ENCODE measurements around the gene ACTL7B. TPM values are rescaled to one million over a fixed set of nuclear protein-coding genes. Genes with fewer than 3 reads are reported as not detected.
"Not testable (repeated sequence)": the region's sequence is repeated elsewhere in the genome, so short reads cannot be mapped to it uniquely, and the experiment has no call there.

The ACTL7B gene
- total and polyA plus RNA-seq, 2 donors (not counting 1 experiment from before 2014, with no cell fraction given): not detected

GRCh38 chr9:108852079-108852478 is 3.7 kb downstream of the ACTL7B start:
- no peaks in the 10 kb centered on the region for H3K27me3 ChIP-seq (ENCODE audit: control insufficient read depth, insufficient read depth, low read length)
- no peak overlapping the region for H3K27ac ChIP-seq (ENCODE audit: insufficient read depth, low read length)
- no peak overlapping the region for H3K9ac ChIP-seq (ENCODE audit: insufficient read depth, low read length)
- no peak overlapping the region for H3K4me2 ChIP-seq (ENCODE audit: extremely low read depth, insufficient read depth, low read length)
- H3K9me3 ChIP-seq (ENCODE audit: control insufficient read depth, insufficient read depth, low read depth, low read length): no peaks in the 10 kb centered on the region
- no peaks in the 10 kb centered on the region for H3K79me2 ChIP-seq (ENCODE audit: control insufficient read depth, insufficient read depth, low read length)
- H3K4me1 ChIP-seq (ENCODE audit: control insufficient read depth, extremely low read depth, insufficient read depth, low read length): no peaks in the 10 kb centered on the region
- no peaks in the 10 kb centered on the region for H4K20me1 ChIP-seq (ENCODE audit: control insufficient read depth, extremely low read depth, insufficient read depth, low read length)
- no peak overlapping the region for H3K4me3 ChIP-seq (replicated peaks in 1 of 4; ENCODE audit: control extremely low read depth in 1 of 4, insufficient read depth in 1 of 4, low read depth in 3 of 4, low read length in 4 of 4)
- DNase-seq (ENCODE audit: low read depth in 2 of 2): no peak
- H2AFZ ChIP-seq (ENCODE audit: low read length): no peak overlapping the region
- no peaks in the 10 kb centered on the region for H3K36me3 ChIP-seq (ENCODE audit: control insufficient read depth, insufficient read depth, low read length)
- TF ChIP-seq CTCF (conservative IDR thresholded peaks at IDR 0.05 in 1 of 2, IDR thresholded peaks at IDR 0.05 in 1 of 2; ENCODE audit: low read depth in 1 of 2, low read length in 2 of 2) (no peak), EZH2 (IDR thresholded peaks at IDR 0.05; ENCODE audit: low read length, missing control alignments) (no peak)

DNA sequence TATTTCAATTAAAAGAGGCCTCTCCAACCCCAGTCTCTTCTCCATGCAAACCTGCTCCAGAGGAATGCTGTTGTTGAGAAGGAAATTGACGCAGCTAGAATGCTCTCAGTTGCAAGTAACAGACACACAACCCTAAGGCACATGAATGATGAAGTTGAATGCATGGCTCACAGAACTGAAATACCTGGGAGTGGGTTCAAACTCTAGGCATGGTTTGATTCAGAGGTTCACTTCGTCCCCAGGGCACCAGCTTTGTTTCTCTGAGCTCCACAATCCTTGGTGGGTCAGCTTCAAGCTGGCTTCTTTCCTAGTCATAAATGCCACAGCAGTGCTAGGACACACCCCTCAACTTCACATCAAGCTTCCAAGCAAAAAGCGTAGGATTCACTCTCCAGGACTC is 4.6 kb downstream of the ACTL7B start:
- no peak overlapping the region for H3K4me3 ChIP-seq (replicated peaks in 1 of 4; ENCODE audit: control extremely low read depth in 1 of 4, insufficient read depth in 1 of 4, low read depth in 3 of 4, low read length in 4 of 4)
- TF ChIP-seq CTCF (conservative IDR thresholded peaks at IDR 0.05 in 1 of 2, IDR thresholded peaks at IDR 0.05 in 1 of 2; ENCODE audit: low read depth in 1 of 2, low read length in 2 of 2): no peak
- TF ChIP-seq EZH2 (IDR thresholded peaks at IDR 0.05; ENCODE audit: low read length, missing control alignments): no peak
- no peak overlapping the region for H3K27ac ChIP-seq (ENCODE audit: insufficient read depth, low read length)
- H3K9me3 ChIP-seq (ENCODE audit: control insufficient read depth, insufficient read depth, low read depth, low read length): no peaks in the 10 kb centered on the region
- no peaks in the 10 kb centered on the region for H4K20me1 ChIP-seq (ENCODE audit: control insufficient read depth, extremely low read depth, insufficient read depth, low read length)
- no peaks in the 10 kb centered on the region for H3K27me3 ChIP-seq (ENCODE audit: control insufficient read depth, insufficient read depth, low read length)
- H3K9ac ChIP-seq (ENCODE audit: insufficient read depth, low read length): no peak overlapping the region
- H2AFZ ChIP-seq (ENCODE audit: low read length): no peak overlapping the region
- H3K4me2 ChIP-seq (ENCODE audit: extremely low read depth, insufficient read depth, low read length): no peak overlapping the region
- DNase-seq (ENCODE audit: low read depth in 2 of 2): no peak
- H3K4me1 ChIP-seq (ENCODE audit: control insufficient read depth, extremely low read depth, insufficient read depth, low read length): no peaks in the 10 kb centered on the region
- no peaks in the 10 kb centered on the region for H3K79me2 ChIP-seq (ENCODE audit: control insufficient read depth, insufficient read depth, low read length)
- no peaks in the 10 kb centered on the region for H3K36me3 ChIP-seq (ENCODE audit: control insufficient read depth, insufficient read depth, low read length)

DNA sequence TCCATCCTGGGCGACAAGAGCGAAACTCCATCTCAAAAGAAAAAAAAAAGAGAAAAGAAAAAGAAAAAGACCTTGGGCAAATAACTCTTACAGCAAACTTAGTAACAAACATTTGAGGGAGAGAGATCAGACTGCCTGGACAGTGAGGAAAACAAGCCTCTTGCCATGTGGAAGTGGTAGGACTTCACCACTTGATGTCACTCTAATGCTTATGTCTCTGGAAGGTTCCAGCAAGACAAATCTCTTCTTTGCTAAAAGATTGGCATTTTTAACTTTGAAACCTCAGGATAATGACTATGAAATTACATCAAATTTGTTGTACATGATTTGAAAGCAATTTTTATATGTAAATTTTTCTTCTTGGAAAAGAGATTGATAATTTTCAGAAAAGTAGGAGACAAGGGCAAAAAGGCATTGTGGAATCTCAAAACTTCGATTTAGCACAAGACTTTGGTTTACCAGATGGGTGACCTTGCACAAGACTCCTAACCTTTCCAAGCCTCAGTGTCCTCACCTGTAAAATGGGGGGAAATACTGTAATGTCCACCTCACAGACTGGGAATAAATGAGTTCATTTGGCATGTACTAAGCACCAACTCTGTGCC is 5.4 kb downstream of the ACTL7B start:
- DNase-seq (ENCODE audit: low read depth in 2 of 2): peak; percentile 23 to 50
- Histone ChIP-seq H3K27me3 (ENCODE audit: control insufficient read depth, insufficient read depth, low read length) (no peaks in the 10 kb centered on the region), H3K4me3 (replicated peaks in 1 of 4; ENCODE audit: control extremely low read depth in 1 of 4, insufficient read depth in 1 of 4, low read depth in 3 of 4, low read length in 4 of 4) (no peak overlapping the region), H4K20me1 (ENCODE audit: control insufficient read depth, extremely low read depth, insufficient read depth, low read length) (no peaks in the 10 kb centered on the region), H3K4me1 (ENCODE audit: control insufficient read depth, extremely low read depth, insufficient read depth, low read length) (no peaks in the 10 kb centered on the region), H3K9me3 (ENCODE audit: control insufficient read depth, insufficient read depth, low read depth, low read length) (no peaks in the 10 kb centered on the region), H3K36me3 (ENCODE audit: control insufficient read depth, insufficient read depth, low read length) (no peaks in the 10 kb centered on the region), H2AFZ (ENCODE audit: low read length) (no peak overlapping the region), H3K27ac (ENCODE audit: insufficient read depth, low read length) (no peak overlapping the region), H3K9ac (ENCODE audit: insufficient read depth, low read length) (no peak overlapping the region), H3K79me2 (ENCODE audit: control insufficient read depth, insufficient read depth, low read length) (no peaks in the 10 kb centered on the region), H3K4me2 (ENCODE audit: extremely low read depth, insufficient read depth, low read length) (no peak overlapping the region)
- TF ChIP-seq CTCF (conservative IDR thresholded peaks at IDR 0.05 in 1 of 2, IDR thresholded peaks at IDR 0.05 in 1 of 2; ENCODE audit: low read depth in 1 of 2, low read length in 2 of 2) (peak in 1 of 2 donors; percentile 42), EZH2 (IDR thresholded peaks at IDR 0.05; ENCODE audit: low read length, missing control alignments) (no peak)

DNA sequence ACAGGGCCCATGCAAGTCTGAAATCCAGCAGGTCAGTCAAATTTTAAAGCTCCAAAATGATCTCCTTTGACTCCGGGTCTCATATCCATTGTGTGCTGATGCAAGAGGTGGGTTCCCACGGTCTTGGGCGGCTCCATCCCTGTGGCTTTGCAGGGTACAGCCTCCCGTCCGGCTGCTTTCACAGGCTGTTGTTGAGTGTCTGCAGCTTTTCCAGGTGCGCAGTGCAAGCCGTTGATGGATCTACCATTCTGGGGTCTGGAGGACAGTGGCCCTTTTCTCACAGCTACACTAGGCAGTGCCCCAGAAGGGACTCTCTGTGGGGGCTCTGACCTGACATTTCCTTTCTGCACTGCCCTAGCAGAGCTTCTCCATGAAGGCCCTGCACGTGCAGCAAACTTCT is 7.5 kb downstream of the ACTL7B start:
- not testable (repeated sequence) for H2AFZ ChIP-seq (ENCODE audit: low read length); H3K27ac ChIP-seq (ENCODE audit: insufficient read depth, low read length); H3K36me3 ChIP-seq (ENCODE audit: control insufficient read depth, insufficient read depth, low read length); H3K4me1 ChIP-seq (ENCODE audit: control insufficient read depth, extremely low read depth, insufficient read depth, low read length); H3K9me3 ChIP-seq (ENCODE audit: control insufficient read depth, insufficient read depth, low read depth, low read length); H3K4me3 ChIP-seq (replicated peaks in 1 of 4; ENCODE audit: control extremely low read depth in 1 of 4, insufficient read depth in 1 of 4, low read depth in 3 of 4, low read length in 4 of 4); H4K20me1 ChIP-seq (ENCODE audit: control insufficient read depth, extremely low read depth, insufficient read depth, low read length); H3K9ac ChIP-seq (ENCODE audit: insufficient read depth, low read length); H3K27me3 ChIP-seq (ENCODE audit: control insufficient read depth, insufficient read depth, low read length); DNase-seq (ENCODE audit: low read depth in 2 of 2); H3K4me2 ChIP-seq (ENCODE audit: extremely low read depth, insufficient read depth, low read length); H3K79me2 ChIP-seq (ENCODE audit: control insufficient read depth, insufficient read depth, low read length)
